Metanephros (tissue), 2 donors: ENCODE results near the gene ANHX. TPM values are rescaled to one million over a fixed set of nuclear protein-coding genes. Genes with fewer than 3 reads are reported as not detected.

Experiments
- small RNA-seq: library from RNA; depleted of rRNA; stranded (forward); fragments of <200 nt; gene quantifications from one replicate; pipeline ENCODE3, GENCODE V24; 2014; ENCODE audit warnings: low replicate concordance
- total RNA-seq: library from RNA; depleted of rRNA; stranded (reverse); fragments of >200 nt; gene quantifications from one replicate; pipeline ENCODE4 v1.2.3, GENCODE V29; 2014

Gene ANHX
- total RNA-seq: not detected

GRCh38 chr12:133235401-133236112, at the start of gene ANHX:
Gene ANHX, minus strand, starts transcription at chr12:133235877. Its CDS starts 1,521 bp downstream, at chr12:133234356.

DNA sequence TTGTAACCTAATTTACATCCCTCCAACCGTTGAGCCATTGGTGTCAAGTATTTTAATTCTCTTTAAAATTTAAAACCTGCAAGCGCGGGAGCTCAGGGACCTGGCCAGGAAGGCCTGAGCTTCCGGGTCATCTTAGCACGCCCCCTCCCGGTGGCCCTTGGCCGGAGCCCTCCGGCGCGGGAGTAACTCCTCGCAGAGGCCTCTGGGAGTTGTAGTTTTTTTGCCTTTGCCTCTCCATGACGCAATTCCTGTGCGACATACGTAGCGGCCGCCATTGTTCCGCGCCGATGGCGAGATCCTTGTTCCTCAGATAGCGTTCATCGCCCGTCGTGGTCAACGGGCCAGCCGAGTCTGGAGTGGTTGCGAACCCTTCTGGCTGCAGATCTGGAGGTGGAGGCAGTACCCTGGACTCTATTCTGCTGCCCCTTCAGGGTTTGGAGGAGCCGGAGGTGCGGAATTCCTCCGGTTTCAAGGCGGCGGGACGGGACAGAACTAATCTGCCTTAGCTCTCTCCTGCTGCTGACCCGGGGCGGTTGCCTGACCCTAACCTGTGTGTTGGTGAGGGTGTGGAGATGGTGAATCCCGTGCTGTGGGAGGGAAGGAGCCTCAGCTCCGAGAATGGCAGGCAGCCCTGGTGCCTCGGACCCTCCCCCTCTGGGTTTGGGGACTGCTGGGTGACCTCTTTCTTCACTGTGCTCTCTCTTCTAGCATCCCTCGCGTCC, 54.3 kb downstream of the ANHX start, which contains the start of gene ZNF268:
TSS of gene ZNF268 (plus strand) at position 258 of the 722 bp plus-strand sequence. CDS start 503 bp downstream, outside the sequence.

Small RNAs within 50 kb of the gene (small RNA-seq; reads per million reads assigned to genes)
- gene RF00019 (not detected), gene RNU6-717P (not detected)

Other genes with a start within 250 kb of the ANHX start
- 24.6 TPM for gene ZNF26, start 249.5 kb downstream of the ANHX start, total RNA-seq
- 55.1 TPM for gene ZNF84, start 198.4 kb downstream of the ANHX start, total RNA-seq
- 23.3 TPM for gene ZNF140, start 155.0 kb downstream of the ANHX start, total RNA-seq
- 4.4 TPM for gene ZNF891, start 105.6 kb downstream of the ANHX start, total RNA-seq
- 31.8 TPM for gene ZNF10, start 105.2 kb downstream of the ANHX start, total RNA-seq
- 53.6 TPM for gene ZNF268, start 54.4 kb downstream of the ANHX start, total RNA-seq